SH-SY5Y (cell line): ENCODE measurements around the gene EMILIN1.

Experiments used
- GATA2 ChIP-seq: IDR thresholded peaks from 2 replicates; pipeline ENCODE4 v1.6.1; 2011; ENCODE audit warnings: mild to moderate bottlenecking, low read depth, low read length
- GATA3 ChIP-seq: IDR thresholded peaks from 2 replicates; pipeline ENCODE4 v1.6.1; 2011; ENCODE audit warnings: low read depth, mild to moderate bottlenecking, low read length, moderate library complexity

GRCh38 chr2:27042159-27042661, 36.2 kb upstream of the EMILIN1 start:
- TF ChIP-seq GATA3 (no peak), GATA2 (no peak)
